ENCODE results near the gene OSBPL6. TPM values are rescaled to one million over a fixed set of nuclear protein-coding genes. Genes with fewer than 3 reads are reported as not detected.
A peak's percentile ranks its signal among the peaks of the same experiment; 100 is the strongest.

The OSBPL6 gene
- total RNA-seq, 1 experiment from 2014 or later = 43.1 TPM

- Mint-ChIP-seq H3K4me1 (ENCODE audit: insufficient read depth, unreplicated experiment) (peaks cover 5% of the 10 kb centered on the region), H3K36me3 (ENCODE audit: insufficient read depth, unreplicated experiment) (peaks cover 30% of the 10 kb centered on the region), H3K27ac (ENCODE audit: low read depth, unreplicated experiment) (no peak overlapping the region), H3K4me3 (ENCODE audit: unreplicated experiment) (no peak overlapping the region), H3K9me3 (ENCODE audit: unreplicated experiment) (no peaks in the 10 kb centered on the region), H3K27me3 (ENCODE audit: insufficient read depth, unreplicated experiment) (no peaks in the 10 kb centered on the region)
- no peak for DNase-seq (ENCODE audit: unreplicated experiment)
- no TSS peak for BruUV-seq (replicated peaks)
- no peak for TF ChIP-seq CTCF (IDR thresholded peaks at IDR 0.05; ENCODE audit: unreplicated experiment)
- intact Hi-C loops (cut with micrococcal nuclease) = loop anchor here (5.0 kb wide), 1 partner anchor 88 kb away; no protein-coding TSS in a partner anchor
- ChIA-PET POLR2A (interaction anchor here (1.4 to 1.8 kb wide), 2 partner anchors 19 to 200 kb away, joined by 4 to 8 read pairs; partner anchors contain the start of gene OSBPL6), CTCF (interaction anchor here (0.6 to 5.1 kb wide), 16 partner anchors 10 to 283 kb away, joined by 3 to 40 read pairs (median 3); partner anchors contain the start of gene RBM45)
Measured at GRCh38 chr2:178394859-178395258, 200.5 kb downstream of the OSBPL6 start.

- ChIA-PET CTCF (interaction anchor here (0.6 to 5.1 kb wide), 15 partner anchors 9 to 284 kb away, joined by 3 to 40 read pairs (median 3); partner anchors contain the start of gene RBM45), POLR2A (interaction anchor here (1.4 to 1.8 kb wide), 2 partner anchors 19 to 200 kb away, joined by 4 to 8 read pairs; partner anchors contain the start of gene OSBPL6)
- TF ChIP-seq CTCF (IDR thresholded peaks at IDR 0.05; ENCODE audit: unreplicated experiment) = no peak
- no peak overlapping the region for H3K4me3 Mint-ChIP-seq (ENCODE audit: unreplicated experiment)
- no peaks in the 10 kb centered on the region for H3K9me3 Mint-ChIP-seq (ENCODE audit: unreplicated experiment)
- no peak for DNase-seq (ENCODE audit: unreplicated experiment)
- BruUV-seq (replicated peaks) = no TSS peak
- H3K27ac Mint-ChIP-seq (ENCODE audit: low read depth, unreplicated experiment) = no peak overlapping the region
- H3K4me1 Mint-ChIP-seq (ENCODE audit: insufficient read depth, unreplicated experiment) = peaks cover 5% of the 10 kb centered on the region
- intact Hi-C loops (cut with micrococcal nuclease) = loop anchor here (5.0 kb wide), 1 partner anchor 88 kb away; no protein-coding TSS in a partner anchor
- peaks cover 30% of the 10 kb centered on the region for H3K36me3 Mint-ChIP-seq (ENCODE audit: insufficient read depth, unreplicated experiment)
- no peaks in the 10 kb centered on the region for H3K27me3 Mint-ChIP-seq (ENCODE audit: insufficient read depth, unreplicated experiment)
Measured at GRCh38 chr2:178395295-178395694, 201.0 kb downstream of the OSBPL6 start.

GRCh38 chr2:178395941-178396570 lies 201.7 kb downstream of the OSBPL6 start:
- ChIA-PET POLR2A (interaction anchor here (1.4 to 1.7 kb wide), 2 partner anchors 18 to 22 kb away, joined by 4 to 20 read pairs; no protein-coding TSS in a partner anchor), CTCF (interaction anchor here (0.6 to 11.0 kb wide), 17 partner anchors 8 to 285 kb away, joined by 3 to 101 read pairs (median 6); partner anchors contain the start of gene RBM45)
- H3K4me1 Mint-ChIP-seq (ENCODE audit: insufficient read depth, unreplicated experiment) = peaks cover 5% of the 10 kb centered on the region
- no peaks in the 10 kb centered on the region for H3K27me3 Mint-ChIP-seq (ENCODE audit: insufficient read depth, unreplicated experiment)
- no peak for DNase-seq (ENCODE audit: unreplicated experiment)
- BruUV-seq (replicated peaks) = no TSS peak
- no peaks in the 10 kb centered on the region for H3K9me3 Mint-ChIP-seq (ENCODE audit: unreplicated experiment)
- no peak for TF ChIP-seq CTCF (IDR thresholded peaks at IDR 0.05; ENCODE audit: unreplicated experiment)
- peaks cover 23% of the 10 kb centered on the region for H3K36me3 Mint-ChIP-seq (ENCODE audit: insufficient read depth, unreplicated experiment)
- no peak overlapping the region for H3K4me3 Mint-ChIP-seq (ENCODE audit: unreplicated experiment)
- intact Hi-C loops (cut with micrococcal nuclease) = loop anchor here (5.0 kb wide), 1 partner anchor 89 kb away; no protein-coding TSS in a partner anchor
- H3K27ac Mint-ChIP-seq (ENCODE audit: low read depth, unreplicated experiment) = no peak overlapping the region

GRCh38 chr2:178397002-178397605 lies 202.8 kb downstream of the OSBPL6 start:
- Mint-ChIP-seq H3K9me3 (ENCODE audit: unreplicated experiment) (no peaks in the 10 kb centered on the region), H3K27me3 (ENCODE audit: insufficient read depth, unreplicated experiment) (no peaks in the 10 kb centered on the region), H3K27ac (ENCODE audit: low read depth, unreplicated experiment) (no peak overlapping the region), H3K4me3 (ENCODE audit: unreplicated experiment) (no peak overlapping the region), H3K4me1 (ENCODE audit: insufficient read depth, unreplicated experiment) (peaks cover 5% of the 10 kb centered on the region), H3K36me3 (ENCODE audit: insufficient read depth, unreplicated experiment) (peaks cover 22% of the 10 kb centered on the region)
- peak; percentile 51 for TF ChIP-seq CTCF (IDR thresholded peaks at IDR 0.05; ENCODE audit: unreplicated experiment)
- ChIA-PET POLR2A (interaction anchor here (0.8 to 1.7 kb wide), 4 partner anchors 16 to 202 kb away, joined by 3 to 20 read pairs (median 5); no protein-coding TSS in a partner anchor), CTCF (interaction anchor here (0.5 to 11.0 kb wide), 17 partner anchors 9 to 1232 kb away, joined by 3 to 101 read pairs (median 4); no protein-coding TSS in a partner anchor)
- peak; percentile 60 for DNase-seq (ENCODE audit: unreplicated experiment)
- BruUV-seq (replicated peaks) = no TSS peak
- intact Hi-C loops (cut with micrococcal nuclease) = loop anchor here (1.0 to 5.0 kb wide), 4 partner anchors 17 to 265 kb away; no protein-coding TSS in a partner anchor

All from MCF 10A (cell line).